PC-3 (cell line): Measurements from ENCODE around the gene NUAK2. TPM values are rescaled to one million over a fixed set of nuclear protein-coding genes. Genes with fewer than 3 reads are reported as not detected.

Experiments used
- ATAC-seq: fragments of 200-7000 bp; cut with Tn5 transposase; 2 replicates; pipeline ENCODE4 v1.9.1; 2020; ENCODE audit warnings: mild to moderate bottlenecking, moderate library complexity
- BruUV-seq: library from RNA; stranded (reverse); fragments of 400-500 nt; replicated peaks from 2 replicates; lab custom pipeline; 2021; lab: Mats Ljungman, UMichigan
- CTCF ChIA-PET: fragments of 300-600 bp; sonication (Branson Sonifier 250); formaldehyde crosslinking; loops from one replicate; lab custom pipeline; 2022; ENCODE audit warnings: antibody characterized with exemption; lab: Charles Lee
- POLR2A ChIA-PET: fragments of 300-600 bp; sonication (Branson Sonifier 250); formaldehyde crosslinking; loops from one replicate; lab custom pipeline; 2022; ENCODE audit warnings: antibody characterized with exemption; ENCODE audit not compliant: unreplicated experiment; lab: Charles Lee
- DNase-seq: peaks from one replicate; pipeline ENCODE4 v3.0.0-alpha.2; 2015
- H2AFZ ChIP-seq: fragments of 300-600 bp; sonication (generic); 2 replicates; pipeline ENCODE4 v1.6.0; 2016; ENCODE audit warnings: antibody characterized with exemption, low read length
- H3F3A ChIP-seq: fragments of 300-600 bp; sonication (generic); one replicate; pipeline ENCODE4 v1.6.0; 2017; ENCODE audit warnings: antibody characterized with exemption, low read length, control low read depth, mild to moderate bottlenecking; ENCODE audit not compliant: unreplicated experiment
- H3K27ac ChIP-seq: fragments of 300-600 bp; sonication (generic); 2 replicates; pipeline ENCODE4 v1.5.1; 2016; ENCODE audit warnings: mild to moderate bottlenecking, low read length
- H3K27me3 ChIP-seq: fragments of 300-600 bp; sonication (generic); 2 replicates; pipeline ENCODE4 v1.6.1; 2016; ENCODE audit warnings: low read length, mixed read lengths
- H3K36me3 ChIP-seq: fragments of 300-600 bp; sonication (generic); 2 replicates; pipeline ENCODE4 v1.6.1; 2016; ENCODE audit warnings: low read depth, mixed run types, low read length, mixed read lengths
- H3K4me1 ChIP-seq: fragments of 300-600 bp; sonication (generic); 2 replicates; pipeline ENCODE4 v1.5.1; 2016; ENCODE audit warnings: low read length; ENCODE audit not compliant: insufficient read depth
- H3K4me2 ChIP-seq: fragments of 300-600 bp; sonication (generic); 2 replicates; pipeline ENCODE4 v1.6.0; 2016; ENCODE audit warnings: low read length
- H3K4me3 ChIP-seq: fragments of 300-600 bp; sonication (generic); 2 replicates; pipeline ENCODE4 v1.5.1; 2016; ENCODE audit warnings: mild to moderate bottlenecking, low read length, mixed read lengths
- H3K79me2 ChIP-seq: fragments of 300-600 bp; sonication (generic); 2 replicates; pipeline ENCODE4 v1.6.1; 2017; ENCODE audit warnings: low read length, mixed read lengths
- H3K9ac ChIP-seq: fragments of 300-600 bp; sonication (generic); 2 replicates; pipeline ENCODE4 v1.6.0; 2016; ENCODE audit warnings: mild to moderate bottlenecking, low read length
- H3K9me2 ChIP-seq: fragments of 300-600 bp; sonication (generic); replicated peaks from 2 replicates; pipeline ENCODE4 v1.6.1; 2016; ENCODE audit warnings: mixed run types, low read length, mixed read lengths
- H3K9me3 ChIP-seq: fragments of 300-600 bp; sonication (generic); 2 replicates; pipeline ENCODE4 v1.6.1; 2016; ENCODE audit warnings: low read length, mixed read lengths
- H4K20me1 ChIP-seq: fragments of 300-600 bp; sonication (generic); 2 replicates; pipeline ENCODE4 v1.6.1; 2016; ENCODE audit warnings: low read length, mixed read lengths
- CTCF ChIP-seq: fragments of 300-600 bp; sonication (generic); conservative IDR thresholded peaks from 2 replicates; pipeline ENCODE4 v1.5.1; 2017; ENCODE audit warnings: antibody characterized with exemption, low read depth, mild to moderate bottlenecking, low read length
- EZH2 ChIP-seq: fragments of 300-600 bp; sonication (generic); IDR thresholded peaks from one replicate; pipeline ENCODE4 v1.6.1; 2017; ENCODE audit warnings: antibody characterized with exemption, mild to moderate bottlenecking, low read length; ENCODE audit not compliant: unreplicated experiment
- EZH2phosphoT487 ChIP-seq: fragments of 300-600 bp; sonication (generic); IDR thresholded peaks from 2 replicates; pipeline ENCODE4 v1.6.1; 2018; ENCODE audit warnings: mild to moderate bottlenecking, antibody characterized with exemption, low read length, borderline replicate concordance
- intact Hi-C: fragments of 100-400 bp; cut with micrococcal nuclease; formaldehyde crosslinking; loops from 2 replicates; pipeline ENCODE4 v1.9.0; 2023
- total RNA-seq: library from RNA; depleted of rRNA; stranded (reverse); fragments of >200 nt; gene quantifications from 2 replicates; pipeline ENCODE4 v1.2.3, GENCODE V29; 2014

Gene NUAK2
- total RNA-seq, 1 experiment from 2014 or later = 3.8 TPM

- ChIA-PET POLR2A (no interaction called here), CTCF (no interaction called here)
- ATAC-seq (no peak), DNase-seq (no peak)
- Histone ChIP-seq H3K4me3 (no peak overlapping the region), H4K20me1 (no peaks in the 10 kb centered on the region), H3K9ac (no peak overlapping the region), H2AFZ (no peak overlapping the region), H3K36me3 (no peaks in the 10 kb centered on the region; the same call in none of the 2 replicates), H3K79me2 (no peaks in the 10 kb centered on the region), H3K27me3 (no peaks in the 10 kb centered on the region), H3K4me2 (no peak overlapping the region), H3K9me3 (no peaks in the 10 kb centered on the region), H3K9me2 (no peaks in the 10 kb centered on the region), H3K27ac (no peak overlapping the region), H3F3A (no peaks in the 10 kb centered on the region), H3K4me1 (peaks cover 21% of the 10 kb centered on the region)
- intact Hi-C loops = no loop called here
- BruUV-seq = no TSS peak
- no peak for TF ChIP-seq EZH2phosphoT487
- no peak for TF ChIP-seq CTCF
- TF ChIP-seq EZH2 = no peak
Measured at GRCh38 chr1:205303247-205303888, 18.2 kb downstream of the NUAK2 start.

GRCh38 chr1:205301842-205302588 lies 19.5 kb downstream of the NUAK2 start:
- Histone ChIP-seq H3K27me3 (no peaks in the 10 kb centered on the region), H3K9me3 (no peaks in the 10 kb centered on the region), H4K20me1 (no peaks in the 10 kb centered on the region), H2AFZ (no peak overlapping the region), H3K4me1 (peaks cover 30% of the 10 kb centered on the region), H3K79me2 (no peaks in the 10 kb centered on the region), H3K36me3 (no peaks in the 10 kb centered on the region; the same call in 1 of the 2 replicates), H3K9ac (0 out of 2 replicates have a peak overlapping the region, but pooled peaks have one; percentile 5), H3K4me2 (peak overlapping the region; percentile 42; the same call in 1 of the 2 replicates), H3K4me3 (no peak overlapping the region), H3K27ac (peak overlapping the region; percentile 14; the same call in 1 of the 2 replicates), H3K9me2 (no peaks in the 10 kb centered on the region), H3F3A (no peaks in the 10 kb centered on the region)
- DNase-seq (no peak), ATAC-seq (no peak)
- ChIA-PET CTCF (no interaction called here), POLR2A (no interaction called here)
- intact Hi-C loops = no loop called here
- TF ChIP-seq EZH2phosphoT487 = no peak
- TF ChIP-seq CTCF = no peak
- TF ChIP-seq EZH2 = no peak
- no TSS peak for BruUV-seq
